GM04504 (cell line): ENCODE measurements around the gene PLCB1.
"Not testable (repeated sequence)": the region's sequence is repeated elsewhere in the genome, so short reads cannot be mapped to it uniquely, and the experiment has no call there.

ENCODE experiments used
- DNase-seq: peaks from one replicate; pipeline ENCODE4 v3.0.0-alpha.2; 2012; ENCODE audit warnings: low read depth

The PLCB1 gene

DNA sequence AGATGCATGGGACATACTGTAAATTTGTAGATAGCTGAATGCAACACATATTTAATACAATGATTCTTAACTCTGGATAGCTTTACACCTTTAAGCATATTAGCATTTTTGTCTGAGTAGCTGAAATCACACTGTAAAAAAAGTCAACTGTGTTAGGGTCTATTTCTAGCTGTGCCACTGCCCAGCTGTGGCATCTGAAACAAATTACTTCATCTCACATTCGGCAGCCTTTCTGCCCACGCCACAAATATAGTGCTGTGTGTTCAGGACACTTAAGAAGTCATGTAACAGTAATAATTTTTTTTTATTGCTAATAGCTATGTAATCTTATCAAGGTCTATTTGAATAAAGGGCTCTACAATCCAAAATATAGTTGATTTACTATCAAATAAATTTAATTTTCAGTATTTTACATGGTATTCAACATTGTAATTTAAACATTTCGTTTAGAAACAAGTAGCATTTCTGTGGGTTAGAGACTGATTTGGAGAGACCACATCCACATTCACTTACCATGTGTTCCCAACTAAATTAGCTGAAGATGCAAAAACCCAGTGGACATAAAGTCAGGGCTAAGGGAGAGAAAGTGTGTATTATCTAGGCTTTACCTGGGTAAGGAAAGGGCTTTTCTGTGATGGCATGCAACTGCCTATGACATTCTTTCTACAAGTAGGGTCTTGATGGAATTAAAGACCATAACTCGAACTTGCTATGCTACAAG lies 276.7 kb downstream of the PLCB1 start:
- no peak for DNase-seq

DNA sequence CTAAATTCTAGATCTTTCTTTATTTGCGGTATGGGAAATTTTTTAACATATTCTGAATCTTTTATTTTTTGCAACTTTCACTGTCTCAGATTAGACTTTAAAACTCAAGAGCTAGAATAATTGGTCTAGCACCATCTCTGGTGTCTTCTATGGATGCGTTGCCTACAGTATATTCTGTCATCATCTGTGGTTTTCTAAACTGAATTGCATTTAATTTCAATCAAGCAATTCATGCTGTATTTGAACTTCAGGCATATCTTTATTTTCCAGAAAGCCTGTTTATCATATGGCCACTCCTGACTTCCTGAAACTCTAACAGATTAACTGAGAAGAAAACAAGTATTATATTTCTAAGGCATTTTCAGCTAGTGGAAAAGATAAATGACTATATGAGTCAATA lies 281.6 kb downstream of the PLCB1 start:
- DNase-seq, result no peak

DNA sequence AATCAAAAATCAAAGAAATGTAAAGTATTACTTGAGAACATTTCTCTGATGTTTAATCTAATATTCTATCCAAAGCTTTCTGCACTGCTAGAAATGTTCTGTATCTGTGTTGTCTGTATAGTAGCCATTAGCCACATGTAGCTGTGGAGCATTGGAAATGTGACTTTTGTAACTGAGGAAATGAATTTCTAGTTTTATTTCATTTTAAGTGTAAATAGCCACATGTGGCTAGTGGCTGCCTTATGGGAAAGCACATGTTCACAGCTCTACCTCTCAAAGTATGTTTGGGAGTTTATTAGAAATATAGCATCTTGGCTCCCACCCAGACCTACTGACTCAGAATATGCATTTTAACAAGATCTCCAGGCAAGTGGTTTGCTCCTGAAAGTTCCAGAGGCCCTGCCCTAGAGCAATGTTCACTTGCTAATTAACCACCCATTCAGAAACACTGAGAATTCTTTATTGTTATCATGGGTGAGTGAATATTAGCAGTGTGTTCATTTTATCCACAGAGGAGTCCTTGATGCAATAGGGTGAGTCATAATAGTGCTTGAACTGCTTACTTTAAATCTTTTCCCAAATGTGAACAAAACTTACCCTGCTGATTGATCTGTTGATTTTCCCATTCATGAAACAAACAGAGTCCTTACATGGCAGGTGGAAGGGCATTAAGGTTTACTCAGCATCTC lies 282.7 kb downstream of the PLCB1 start:
- DNase-seq, result peak; percentile 62

DNA sequence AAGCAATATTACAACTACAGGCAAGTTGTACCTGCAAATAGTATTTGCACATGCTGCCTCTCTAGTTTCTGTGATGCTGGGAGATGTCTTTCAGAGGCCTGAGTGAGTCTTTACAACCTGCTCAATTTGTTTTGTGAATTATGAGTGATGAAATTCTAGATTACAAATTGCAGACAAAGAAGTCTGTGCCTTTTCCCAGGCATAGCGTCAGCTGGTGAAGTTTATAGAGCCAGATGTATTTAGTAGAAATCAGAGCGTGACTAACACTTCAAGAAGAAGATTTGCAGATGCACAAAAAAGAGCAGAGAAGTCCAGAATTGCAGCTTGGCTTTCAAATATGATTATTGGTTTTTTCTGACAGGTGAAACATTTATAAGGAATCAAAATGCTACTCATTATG lies 289.9 kb downstream of the PLCB1 start:
- peak; percentile 51 for DNase-seq

DNA sequence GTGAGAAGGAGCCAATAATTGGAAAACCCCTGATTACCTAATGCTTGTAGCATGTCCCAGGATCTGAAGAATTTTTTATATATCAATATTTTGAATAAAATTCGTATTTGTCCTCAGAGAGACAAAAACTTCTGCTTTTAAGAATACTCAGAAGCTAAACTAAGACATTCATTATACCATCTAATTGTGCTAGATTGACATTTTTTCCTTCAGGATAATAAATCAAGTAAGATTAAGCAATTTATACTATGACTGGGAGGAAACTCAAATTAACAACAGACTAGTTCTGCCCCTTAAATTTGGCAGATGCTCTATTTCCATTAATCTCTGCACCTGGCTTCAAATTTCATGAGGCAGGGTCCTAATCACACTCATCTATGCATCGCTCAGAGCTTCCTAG lies 291.4 kb downstream of the PLCB1 start:
- DNase-seq, result no peak

DNA sequence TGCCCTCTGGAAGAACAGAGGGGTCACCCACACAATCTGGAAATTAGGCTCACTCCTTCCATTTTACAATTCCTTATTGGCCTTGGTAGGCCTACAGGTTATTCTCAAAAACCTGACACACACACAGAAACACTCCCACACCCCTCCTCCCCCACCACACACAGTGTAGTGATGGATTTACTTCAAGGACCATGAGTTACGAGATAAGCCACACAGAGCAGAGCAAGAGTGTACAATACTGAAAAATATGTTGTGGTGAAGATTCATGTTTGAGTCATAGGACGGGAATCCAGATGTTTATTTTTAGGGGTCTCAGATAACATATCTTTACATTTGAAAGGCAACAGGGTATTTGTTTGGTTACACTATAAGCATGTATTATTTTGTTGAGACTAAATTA lies 291.9 kb downstream of the PLCB1 start:
- no peak for DNase-seq

DNA sequence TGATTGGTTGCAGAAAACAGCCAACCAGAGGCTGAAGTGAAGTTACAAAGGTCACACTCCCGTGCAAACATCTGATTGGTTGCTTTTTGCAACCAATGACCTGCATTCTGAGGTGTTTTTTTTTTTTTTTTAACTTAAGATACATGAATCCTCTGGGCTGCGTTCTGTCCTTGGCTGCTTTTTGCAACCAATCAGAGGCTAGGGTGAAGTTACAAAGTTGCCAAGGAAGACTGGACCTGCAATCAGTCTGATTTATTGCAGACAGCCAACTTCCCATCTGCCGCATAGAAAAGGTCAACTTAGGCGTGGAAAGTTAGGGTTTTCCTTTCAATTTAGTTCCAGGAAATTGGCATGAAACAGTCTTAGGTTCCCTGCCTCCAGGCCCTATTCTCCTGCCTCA lies 292.9 kb downstream of the PLCB1 start:
- DNase-seq, result no peak

DNA sequence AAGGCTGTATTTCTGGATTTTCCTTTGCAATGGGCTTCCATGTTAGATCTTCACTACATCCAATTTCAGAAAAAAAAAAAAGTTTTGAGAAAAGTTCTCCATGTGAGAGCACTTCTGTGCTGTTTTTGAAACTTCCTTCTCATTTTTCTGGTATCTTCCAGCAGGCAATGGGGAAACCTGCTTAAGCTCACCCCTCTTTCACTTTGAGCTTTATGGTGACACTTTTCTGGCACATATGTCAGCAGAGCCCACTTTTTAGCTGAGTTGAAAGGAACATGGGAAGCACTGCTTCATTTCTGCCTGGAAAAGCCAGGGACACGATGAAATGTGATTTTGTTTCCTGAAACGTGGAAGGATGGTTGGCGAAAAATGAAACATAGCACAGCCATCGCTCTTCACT lies 293.7 kb downstream of the PLCB1 start:
- no peak for DNase-seq

DNA sequence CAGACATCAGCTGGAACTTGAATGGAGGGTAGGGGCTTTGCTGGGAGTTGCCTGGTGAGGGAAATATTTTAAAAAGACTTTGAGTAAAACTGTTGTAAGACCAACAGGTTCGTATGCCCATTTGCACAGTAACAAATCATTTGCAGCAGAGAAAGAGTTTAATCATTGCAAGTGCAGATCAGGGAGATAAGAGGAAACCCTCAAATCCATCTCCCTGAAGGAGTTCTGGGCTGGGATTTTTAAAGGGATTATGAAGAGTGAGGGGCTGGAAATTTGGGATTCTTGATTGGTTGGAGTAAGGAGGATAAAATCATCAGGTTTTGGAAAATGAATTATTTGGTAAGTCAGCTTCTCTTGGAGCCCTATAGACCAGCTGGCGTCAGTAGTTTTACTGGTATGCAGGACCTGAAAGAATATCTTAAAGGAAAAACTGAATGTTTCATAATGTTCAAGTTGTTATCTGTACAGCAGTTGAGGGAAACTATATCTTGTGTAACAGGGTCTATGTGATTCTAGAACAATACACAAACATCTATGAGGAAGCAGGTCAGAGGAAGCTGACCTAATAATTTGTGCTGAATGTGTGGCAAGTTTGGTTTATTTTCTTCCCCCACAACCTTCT lies 295.5 kb downstream of the PLCB1 start:
- DNase-seq, result no peak

DNA sequence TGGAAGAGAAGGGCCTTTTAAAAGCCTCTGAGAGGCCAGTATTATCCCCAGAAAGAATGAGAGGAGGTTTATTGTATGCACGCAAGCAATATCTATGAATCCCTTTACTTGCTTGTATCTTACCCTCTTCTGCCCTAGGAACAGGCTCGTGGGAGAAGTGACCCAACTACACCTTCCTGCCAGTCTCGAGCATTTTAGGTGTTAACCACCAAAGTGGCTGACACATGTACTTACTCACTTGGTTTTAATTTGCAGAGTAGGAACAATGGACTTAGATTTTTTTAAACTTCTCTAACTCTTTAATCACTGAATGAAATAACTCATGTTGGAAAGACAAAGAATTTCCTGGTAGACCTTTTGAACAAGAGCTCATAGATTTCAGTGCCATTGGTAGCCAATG lies 296.9 kb downstream of the PLCB1 start:
- no peak for DNase-seq

DNA sequence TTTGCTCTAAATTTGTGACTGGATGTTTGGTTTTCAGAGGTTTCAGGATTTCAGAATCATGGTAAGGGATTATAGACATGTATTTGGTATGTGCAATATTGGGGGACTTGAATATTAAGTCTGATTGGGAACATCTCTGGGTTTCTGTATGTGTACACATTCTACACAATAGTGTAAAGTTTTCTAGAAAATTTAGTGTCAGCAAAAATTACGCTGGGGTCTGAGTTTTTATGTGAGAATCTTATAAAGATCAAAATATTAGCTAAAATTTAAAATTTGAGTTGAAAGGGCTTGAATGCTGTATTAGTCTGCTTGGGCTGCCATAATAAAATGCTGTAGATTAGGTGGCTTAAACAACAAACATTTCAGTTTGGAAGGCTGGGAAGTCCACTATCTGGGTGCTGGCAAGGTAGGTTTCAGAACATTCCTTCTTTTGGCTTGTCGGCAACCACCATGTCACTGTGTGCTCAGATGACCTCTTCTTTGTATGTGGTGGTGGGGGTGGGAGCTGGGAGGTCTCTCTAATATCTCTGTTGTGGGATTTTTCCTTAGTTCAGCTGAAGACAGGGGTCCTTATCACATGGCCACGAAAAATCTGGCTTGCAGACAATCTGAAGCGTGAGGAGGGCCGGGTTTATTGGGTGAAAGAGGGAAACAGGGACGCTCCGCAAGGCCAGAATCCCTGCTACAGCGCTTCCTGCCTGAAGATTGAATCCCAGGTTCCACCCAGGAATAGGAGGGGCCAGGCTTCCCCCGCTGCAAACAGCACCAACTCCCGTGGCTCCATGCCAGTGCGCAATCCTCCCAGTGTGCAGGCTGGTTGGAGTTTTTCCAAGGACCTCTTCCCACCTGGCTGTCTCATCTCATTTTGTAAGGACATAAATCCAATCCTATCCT lies 299.7 kb downstream of the PLCB1 start:
- DNase-seq, result no peak

DNA sequence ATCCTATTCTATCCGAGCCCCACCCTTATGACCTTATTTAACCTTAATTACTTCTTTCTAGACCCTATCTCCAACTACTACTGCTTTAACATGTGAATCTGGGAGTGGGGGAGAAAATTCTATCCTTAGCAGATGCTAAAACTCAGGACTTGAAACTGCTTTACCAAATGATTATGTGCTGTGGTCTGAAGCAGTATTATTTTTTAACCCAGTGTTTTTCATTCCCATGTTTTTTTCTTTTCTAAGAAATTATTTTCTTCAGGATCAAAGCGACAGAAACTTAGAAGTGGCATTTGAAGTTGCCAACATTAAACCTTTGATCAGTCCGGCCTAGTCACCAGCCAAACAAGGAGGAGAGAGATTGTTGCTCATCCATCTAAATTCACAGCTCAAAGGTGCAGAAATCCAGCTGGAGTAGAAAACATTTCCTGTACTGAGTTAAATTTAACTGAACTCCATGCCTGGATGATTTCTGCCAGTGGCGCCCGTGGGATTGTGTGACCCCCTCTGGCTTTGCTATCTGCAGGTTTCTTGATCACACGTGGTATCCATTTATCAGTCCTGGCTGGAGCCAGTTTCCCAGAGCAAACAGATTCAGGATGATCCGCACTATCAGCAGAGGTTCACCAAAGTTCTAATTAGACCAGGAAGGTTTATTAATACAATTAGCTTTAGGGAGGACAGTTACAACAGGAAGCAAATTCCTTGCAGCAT lies 300.5 kb downstream of the PLCB1 start:
- no peak for DNase-seq

DNA sequence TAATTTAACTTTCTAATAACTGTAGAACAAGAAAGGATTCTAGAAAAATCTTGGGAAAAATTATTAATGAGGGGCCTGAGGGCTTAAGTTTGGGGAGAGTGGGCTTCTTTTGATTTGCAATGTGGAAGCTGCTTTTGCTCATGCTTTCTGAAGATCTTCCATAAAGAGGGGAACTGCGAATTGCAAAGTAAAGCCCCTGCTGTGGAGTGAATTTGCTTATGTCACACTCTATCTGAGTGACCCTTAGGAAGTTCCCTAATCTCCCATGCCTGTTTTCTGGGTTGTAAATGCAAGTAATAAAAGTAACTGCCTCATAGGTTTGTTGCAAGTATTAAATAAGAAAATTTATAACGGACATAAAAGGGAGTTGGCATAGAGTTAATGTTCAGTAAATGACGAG lies 301.2 kb downstream of the PLCB1 start:
- no peak for DNase-seq

DNA sequence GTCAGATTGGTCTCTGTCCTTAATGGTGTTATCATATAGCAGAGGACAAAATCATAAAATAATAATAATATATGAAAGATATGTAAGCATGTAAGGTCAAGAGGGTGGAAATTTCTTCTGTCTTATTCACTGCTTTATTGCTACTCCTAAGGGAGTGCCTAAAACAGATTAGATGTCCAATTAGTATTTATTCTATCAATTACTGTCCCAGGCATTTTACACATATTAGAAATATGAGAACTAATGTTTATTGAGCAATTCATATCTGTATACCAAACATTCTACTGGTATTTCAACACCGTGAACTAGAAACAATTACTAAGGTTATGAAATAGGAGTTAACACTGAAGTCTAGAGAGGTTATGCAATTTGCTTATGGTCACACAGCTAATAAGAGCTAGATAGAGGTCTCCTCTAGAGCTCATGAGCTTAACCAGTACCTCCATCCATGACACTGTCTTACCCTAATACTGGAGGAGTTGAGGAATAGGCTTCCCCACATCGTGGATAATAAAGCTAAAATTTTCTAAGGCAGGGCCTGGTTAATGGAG lies 302.3 kb downstream of the PLCB1 start:
- no peak for DNase-seq

DNA sequence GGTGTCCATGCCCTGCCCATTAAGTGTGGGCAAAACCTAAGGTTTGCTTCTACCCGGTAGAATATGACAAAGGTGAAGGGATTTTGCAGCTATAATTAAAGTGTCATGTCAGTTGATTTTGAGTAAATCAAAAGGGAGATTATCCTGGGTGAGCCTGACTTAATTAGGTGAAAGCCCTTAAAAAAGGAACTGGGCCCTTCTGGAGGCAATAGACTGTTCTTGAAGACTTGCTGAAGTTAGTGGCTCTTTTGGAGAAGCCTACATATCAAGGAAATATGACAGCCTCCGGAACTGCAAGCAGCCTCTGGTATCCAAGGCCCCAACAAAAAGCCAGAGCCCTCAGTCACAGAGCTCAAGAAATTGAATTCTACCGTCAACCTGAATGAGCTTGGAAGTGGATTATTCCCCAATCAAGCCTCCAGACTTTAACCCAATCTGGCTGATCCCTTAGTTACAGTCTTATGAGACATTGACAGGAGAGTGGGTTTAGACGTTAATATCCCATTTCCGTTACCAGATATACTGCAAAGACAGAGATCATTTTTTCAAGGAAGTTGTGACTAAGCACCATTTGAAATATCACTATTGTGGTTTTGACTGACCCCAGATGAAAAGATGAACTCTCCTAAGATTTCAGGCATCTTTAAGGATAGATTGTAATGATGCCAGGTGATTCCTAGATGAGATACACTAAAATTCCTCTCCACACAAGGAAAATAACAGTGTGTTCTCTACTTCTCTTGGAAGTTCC lies 303.4 kb downstream of the PLCB1 start:
- DNase-seq, result no peak

DNA sequence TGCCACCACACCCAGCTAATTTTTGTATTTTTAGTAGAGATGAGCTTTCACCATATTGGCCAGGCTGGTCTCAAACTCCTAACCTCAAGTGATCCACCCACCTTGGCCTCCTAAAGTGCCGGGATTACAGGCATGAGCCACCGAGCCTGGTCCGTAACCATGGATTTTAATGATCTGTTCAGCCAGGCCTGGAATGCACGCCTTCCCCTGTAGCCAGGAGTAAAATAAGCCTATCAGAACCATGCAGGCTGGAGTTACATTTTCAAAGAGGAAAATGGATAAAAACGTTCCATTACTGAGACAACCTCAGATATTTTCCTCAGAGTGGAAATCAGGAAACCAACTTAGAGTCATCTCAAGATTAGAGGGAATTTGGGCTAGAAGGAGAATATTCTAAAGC lies 304.9 kb downstream of the PLCB1 start:
- not testable (repeated sequence) for DNase-seq

DNA sequence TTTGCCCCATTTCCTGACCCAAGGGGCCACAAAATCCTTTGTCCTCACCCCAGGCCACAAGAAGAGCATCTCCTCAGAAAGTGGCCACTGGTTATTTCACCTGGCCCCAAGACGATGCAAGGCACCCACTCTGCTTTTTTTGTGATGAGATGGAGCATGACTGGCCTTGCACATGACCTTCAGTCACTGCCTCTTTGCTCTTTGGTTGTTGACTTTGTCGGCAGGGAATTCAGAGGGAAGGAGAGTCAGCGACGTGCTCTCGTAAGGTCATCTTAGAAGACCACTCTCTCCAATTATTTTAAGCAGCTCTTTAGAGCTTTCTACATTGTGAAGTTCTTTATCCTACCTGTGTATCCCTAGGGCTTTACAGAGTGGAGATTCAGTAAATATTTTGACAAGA lies 306.7 kb downstream of the PLCB1 start:
- no peak for DNase-seq

DNA sequence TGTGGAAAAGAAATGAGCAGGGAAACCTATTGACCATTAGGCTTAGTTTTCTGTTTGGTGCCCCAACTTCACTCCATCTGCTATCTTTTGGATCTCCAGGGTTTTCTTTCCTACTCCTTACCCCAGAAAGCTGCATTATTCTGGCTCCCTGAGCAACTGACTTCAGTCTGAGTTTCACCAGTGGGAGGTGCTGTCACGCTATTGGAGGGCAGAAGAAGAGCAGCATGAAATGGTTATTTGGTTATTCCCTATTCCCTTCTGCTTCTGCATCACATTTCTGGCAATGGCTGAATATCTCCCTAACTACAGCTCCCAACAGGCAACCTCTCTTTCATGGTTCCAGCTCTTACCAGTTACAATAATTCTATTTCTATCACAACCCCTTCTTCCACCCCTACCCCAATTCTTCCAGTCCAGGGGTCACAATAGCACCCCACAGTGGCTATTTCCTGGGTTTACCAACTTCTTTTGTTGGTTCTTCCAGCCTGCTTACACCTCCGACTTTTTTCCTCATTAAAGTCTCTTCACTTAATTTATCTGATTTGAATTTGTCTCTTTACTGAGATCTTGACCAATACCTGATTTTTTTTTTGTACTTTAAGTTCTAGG lies 311.5 kb downstream of the PLCB1 start:
- DNase-seq, result no peak

DNA sequence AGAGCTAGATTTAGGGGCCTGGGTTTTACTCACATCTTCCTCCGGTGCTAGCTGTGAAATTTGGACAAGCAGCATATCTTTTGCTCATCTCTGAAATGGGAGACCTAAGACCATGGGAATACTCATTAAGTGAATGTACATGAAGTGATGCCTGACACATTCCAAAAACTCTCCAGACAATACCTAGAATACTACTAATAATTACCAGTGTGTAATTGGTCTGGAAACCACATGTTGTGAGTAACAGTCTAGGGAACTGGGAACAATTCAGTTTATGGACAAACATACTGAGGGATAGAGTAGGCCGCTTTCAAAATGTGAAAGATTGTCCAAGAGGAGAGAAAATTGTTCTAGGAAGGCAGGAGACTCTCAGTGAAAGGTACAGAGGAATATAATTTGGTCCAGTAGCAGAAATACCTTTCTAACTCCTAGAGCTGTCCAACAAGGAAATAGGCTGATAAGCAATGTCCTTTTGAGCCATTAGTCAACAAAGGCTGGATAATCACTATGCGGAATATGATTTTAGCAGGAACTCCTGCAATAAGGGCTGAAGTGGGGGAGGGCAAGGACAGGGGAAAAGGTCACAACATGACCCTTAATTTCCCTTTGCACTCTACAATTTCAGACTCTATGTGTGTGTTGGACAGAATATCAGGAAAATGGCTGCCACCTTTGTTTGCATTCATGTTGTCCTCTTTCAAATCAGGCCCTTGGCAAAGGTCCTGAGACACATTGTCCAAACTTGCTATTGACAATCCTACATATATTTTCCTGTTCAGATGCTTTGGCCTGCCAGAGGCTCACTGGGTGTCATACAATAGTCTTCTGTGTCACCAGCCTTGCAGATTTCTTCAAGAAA lies 315.4 kb downstream of the PLCB1 start:
- no peak for DNase-seq
